Fibroblast of villous mesenchyme (primary cell): ENCODE results near the gene SRC. TPM values are rescaled to one million over a fixed set of nuclear protein-coding genes. Genes with fewer than 3 reads are reported as not detected.

Experiments used
- DNase-seq: peaks from one replicate; pipeline ENCODE4 v3.0.0-alpha.2; 2010; ENCODE audit warnings: low read depth
- H3K4me3 ChIP-seq: 2 replicates; pipeline ENCODE4 v1.5.1; 2011; ENCODE audit warnings: low read depth, mild to moderate bottlenecking, low read length
- CTCF ChIP-seq: IDR thresholded peaks from 2 replicates; pipeline ENCODE4 v1.5.1; 2012; ENCODE audit warnings: low read depth, mild to moderate bottlenecking, low read length; ENCODE audit not compliant: insufficient read depth
- total RNA-seq: library from RNA; depleted of rRNA; stranded (reverse); fragments of >200 nt; gene quantifications from 2 replicates; pipeline ENCODE4 v1.2.3, GENCODE V29; 2012

Gene SRC
- total RNA-seq, 1 donor: 20.3 TPM

GRCh38 chr20:37397076-37397953 is 51.4 kb downstream of the SRC start:
- H3K4me3 ChIP-seq: no peak overlapping the region
- TF ChIP-seq CTCF: no peak
- no peak for DNase-seq

GRCh38 chr20:37397954-37398749 is 52.2 kb downstream of the SRC start:
- no peak for DNase-seq
- TF ChIP-seq CTCF: no peak
- no peak overlapping the region for H3K4me3 ChIP-seq

- DNase-seq: no peak
- no peak overlapping the region for H3K4me3 ChIP-seq
- TF ChIP-seq CTCF: no peak
These were observed 53.0 kb downstream of the SRC start for GRCh38 chr20:37398750-37399621.

- no peak for TF ChIP-seq CTCF
- H3K4me3 ChIP-seq: no peak overlapping the region
- no peak for DNase-seq
These were observed 55.5 kb downstream of the SRC start for GRCh38 chr20:37401282-37401929.

- no peak for DNase-seq
- TF ChIP-seq CTCF: no peak
- no peak overlapping the region for H3K4me3 ChIP-seq
These were observed 56.2 kb downstream of the SRC start for GRCh38 chr20:37401930-37402675.
